ENCODE measurements around the gene ZNF331.

DNA sequence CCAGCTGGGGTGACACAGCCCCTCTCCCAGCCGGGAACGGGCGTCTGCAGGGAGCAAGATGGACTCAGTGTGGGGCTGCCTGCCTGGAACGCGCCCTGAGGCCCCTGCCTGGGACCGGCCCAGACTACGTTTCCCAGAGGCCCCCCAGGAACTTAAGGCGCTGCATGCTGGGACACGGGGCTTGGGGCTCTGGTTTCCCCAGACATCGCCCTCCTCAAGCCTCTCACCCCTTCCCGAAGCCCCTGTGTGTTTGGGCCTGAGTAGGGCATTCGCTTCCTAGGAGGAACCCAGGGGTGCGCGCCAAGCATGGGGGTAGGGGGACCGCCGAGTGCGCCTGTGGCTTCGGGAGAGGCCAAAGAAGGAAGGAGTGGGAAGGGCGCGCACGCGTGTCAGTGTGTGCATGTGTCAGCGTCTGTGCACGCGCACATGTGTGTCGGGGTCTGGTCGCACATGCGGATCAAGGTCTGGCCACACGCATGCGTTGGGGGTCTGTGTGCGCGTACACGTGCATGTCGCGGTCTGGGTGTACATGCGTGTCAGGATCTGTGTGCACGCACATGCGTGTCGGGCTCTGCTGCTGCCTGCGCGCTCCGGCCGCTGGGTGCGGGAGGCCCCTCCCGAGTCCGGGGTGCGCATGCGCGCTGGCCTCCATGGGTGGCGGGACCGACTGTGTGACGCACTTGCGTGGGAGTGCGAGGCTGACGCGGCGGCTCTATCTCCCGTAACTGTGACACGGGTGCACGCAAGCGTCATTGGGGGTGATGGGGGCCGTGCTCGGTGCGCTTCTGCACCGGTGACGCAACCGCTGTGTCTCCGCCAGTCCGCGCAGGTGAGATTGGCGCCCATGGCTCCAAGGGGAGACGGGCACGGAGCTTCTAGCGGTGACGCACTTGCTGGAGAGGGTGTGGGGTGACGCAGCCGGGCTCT, 16.2 kb downstream of the ZNF331 start:
- TF ChIP-seq, protein P1, sequence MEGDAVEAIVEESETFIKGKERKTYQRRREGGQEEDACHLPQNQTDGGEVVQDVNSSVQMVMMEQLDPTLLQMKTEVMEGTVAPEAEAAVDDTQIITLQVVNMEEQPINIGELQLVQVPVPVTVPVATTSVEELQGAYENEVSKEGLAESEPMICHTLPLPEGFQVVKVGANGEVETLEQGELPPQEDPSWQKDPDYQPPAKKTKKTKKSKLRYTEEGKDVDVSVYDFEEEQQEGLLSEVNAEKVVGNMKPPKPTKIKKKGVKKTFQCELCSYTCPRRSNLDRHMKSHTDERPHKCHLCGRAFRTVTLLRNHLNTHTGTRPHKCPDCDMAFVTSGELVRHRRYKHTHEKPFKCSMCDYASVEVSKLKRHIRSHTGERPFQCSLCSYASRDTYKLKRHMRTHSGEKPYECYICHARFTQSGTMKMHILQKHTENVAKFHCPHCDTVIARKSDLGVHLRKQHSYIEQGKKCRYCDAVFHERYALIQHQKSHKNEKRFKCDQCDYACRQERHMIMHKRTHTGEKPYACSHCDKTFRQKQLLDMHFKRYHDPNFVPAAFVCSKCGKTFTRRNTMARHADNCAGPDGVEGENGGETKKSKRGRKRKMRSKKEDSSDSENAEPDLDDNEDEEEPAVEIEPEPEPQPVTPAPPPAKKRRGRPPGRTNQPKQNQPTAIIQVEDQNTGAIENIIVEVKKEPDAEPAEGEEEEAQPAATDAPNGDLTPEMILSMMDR (IDR thresholded peaks at IDR 0.05): no peak
- peak; percentile 27 for TF ChIP-seq POLR2A (IDR thresholded peaks at IDR 0.05)
